ENCODE results near the gene SH3RF2. TPM values are rescaled to one million over a fixed set of nuclear protein-coding genes. Genes with fewer than 3 reads are reported as not detected.

SH3RF2 gene
- total RNA-seq, 1 donor from 2014 or later, result 11.5 TPM

DNA sequence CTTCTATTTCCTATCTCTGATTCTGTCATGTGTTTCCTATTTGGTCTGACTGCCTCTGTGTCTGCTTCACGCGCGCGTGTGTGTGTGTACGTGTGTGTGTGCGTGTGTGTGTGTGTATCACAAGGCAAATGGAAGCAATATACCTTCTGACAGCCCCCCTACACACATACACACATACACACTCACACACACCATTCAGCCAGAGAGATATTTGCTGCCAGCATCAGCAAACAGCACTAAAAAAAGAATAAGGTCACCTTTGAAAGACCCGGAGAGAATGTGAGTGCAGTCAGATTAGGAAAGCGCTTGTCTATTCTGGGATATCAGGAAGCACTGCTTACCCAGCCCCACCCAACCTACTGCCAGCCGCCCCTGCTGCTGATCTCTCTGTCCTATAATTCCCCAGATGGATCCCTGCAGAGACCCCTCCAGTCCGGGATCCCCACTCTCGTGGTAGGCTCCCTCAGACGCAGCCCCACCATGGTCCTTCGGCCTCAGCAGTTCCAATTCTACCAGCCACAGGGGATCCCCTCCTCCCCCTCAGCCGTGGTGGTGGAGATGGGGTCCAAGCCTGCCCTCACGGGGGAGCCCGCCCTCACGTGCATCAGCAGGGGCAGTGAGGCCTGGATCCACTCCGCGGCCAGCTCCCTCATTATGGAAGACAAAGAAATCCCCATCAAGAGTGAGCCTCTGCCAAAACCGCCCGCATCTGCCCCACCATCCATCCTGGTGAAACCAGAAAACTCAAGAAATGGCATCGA lies 123.3 kb downstream of the SH3RF2 start:
- no peaks in the 10 kb centered on the region for H3K9me3 ChIP-seq
- DNase-seq (no peak), ATAC-seq (no peak)
- intact Hi-C loops (cut with DNase I), result no loop called here
- H3K4me1 ChIP-seq, result no peaks in the 10 kb centered on the region
- no peaks in the 10 kb centered on the region for H3K36me3 ChIP-seq
- no peak overlapping the region for H3K4me3 ChIP-seq
- no peak overlapping the region for H3K27ac ChIP-seq
- TF ChIP-seq, protein P1, sequence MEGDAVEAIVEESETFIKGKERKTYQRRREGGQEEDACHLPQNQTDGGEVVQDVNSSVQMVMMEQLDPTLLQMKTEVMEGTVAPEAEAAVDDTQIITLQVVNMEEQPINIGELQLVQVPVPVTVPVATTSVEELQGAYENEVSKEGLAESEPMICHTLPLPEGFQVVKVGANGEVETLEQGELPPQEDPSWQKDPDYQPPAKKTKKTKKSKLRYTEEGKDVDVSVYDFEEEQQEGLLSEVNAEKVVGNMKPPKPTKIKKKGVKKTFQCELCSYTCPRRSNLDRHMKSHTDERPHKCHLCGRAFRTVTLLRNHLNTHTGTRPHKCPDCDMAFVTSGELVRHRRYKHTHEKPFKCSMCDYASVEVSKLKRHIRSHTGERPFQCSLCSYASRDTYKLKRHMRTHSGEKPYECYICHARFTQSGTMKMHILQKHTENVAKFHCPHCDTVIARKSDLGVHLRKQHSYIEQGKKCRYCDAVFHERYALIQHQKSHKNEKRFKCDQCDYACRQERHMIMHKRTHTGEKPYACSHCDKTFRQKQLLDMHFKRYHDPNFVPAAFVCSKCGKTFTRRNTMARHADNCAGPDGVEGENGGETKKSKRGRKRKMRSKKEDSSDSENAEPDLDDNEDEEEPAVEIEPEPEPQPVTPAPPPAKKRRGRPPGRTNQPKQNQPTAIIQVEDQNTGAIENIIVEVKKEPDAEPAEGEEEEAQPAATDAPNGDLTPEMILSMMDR (IDR thresholded peaks at IDR 0.05), result no peak
- no peaks in the 10 kb centered on the region for H3K27me3 ChIP-seq (ENCODE audit: low read depth)

DNA sequence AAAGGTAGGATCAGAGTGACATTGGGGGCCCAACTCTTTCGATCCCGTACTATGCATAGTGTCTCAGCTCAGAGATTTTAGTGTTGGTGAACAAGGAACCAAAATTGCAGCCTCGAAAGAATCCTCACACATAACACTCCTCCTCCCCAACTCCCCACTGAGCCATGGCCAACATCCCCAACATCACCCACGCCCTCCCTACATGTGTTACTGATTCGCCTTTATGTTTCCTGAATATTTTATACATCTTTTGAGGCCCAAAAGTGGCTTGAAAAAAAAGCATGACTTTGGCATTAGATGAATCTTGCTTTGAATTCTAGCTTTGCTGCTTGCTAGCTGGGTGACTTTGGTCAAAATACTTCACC lies 123.8 kb downstream of the SH3RF2 start:
- H3K36me3 ChIP-seq, result no peaks in the 10 kb centered on the region
- no peaks in the 10 kb centered on the region for H3K9me3 ChIP-seq
- no peaks in the 10 kb centered on the region for H3K27me3 ChIP-seq (ENCODE audit: low read depth)
- intact Hi-C loops (cut with DNase I), result no loop called here
- no peaks in the 10 kb centered on the region for H3K4me1 ChIP-seq
- TF ChIP-seq, protein P1 (IDR thresholded peaks at IDR 0.05), result no peak
- no peak overlapping the region for H3K4me3 ChIP-seq
- ATAC-seq (no peak), DNase-seq (no peak)
- H3K27ac ChIP-seq, result no peak overlapping the region

DNA sequence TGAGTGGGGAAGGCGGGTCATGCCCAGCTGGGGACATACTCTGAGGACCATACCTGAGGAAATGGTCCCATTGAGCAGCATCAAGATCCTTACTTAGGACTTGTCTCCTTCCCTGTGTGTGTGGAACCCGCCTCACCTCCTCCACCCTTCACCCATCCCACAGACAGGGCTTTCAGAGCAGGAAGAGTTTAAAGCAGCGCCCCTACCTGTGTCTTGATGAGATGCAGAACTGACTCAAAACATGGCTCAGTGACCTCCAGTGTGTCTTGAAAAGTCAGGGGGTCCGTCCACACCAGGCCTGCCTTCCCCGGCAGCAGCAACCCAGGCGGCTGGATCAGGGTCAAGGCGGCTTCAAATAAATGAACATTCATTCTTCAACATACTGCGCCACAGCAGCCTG lies 130.6 kb downstream of the SH3RF2 start:
- Histone ChIP-seq H3K4me1 (no peaks in the 10 kb centered on the region), H3K4me3 (no peak overlapping the region), H3K27me3 (ENCODE audit: low read depth) (no peaks in the 10 kb centered on the region), H3K36me3 (no peaks in the 10 kb centered on the region), H3K9me3 (no peaks in the 10 kb centered on the region), H3K27ac (no peak overlapping the region)
- no peak for DNase-seq
- no peak for ATAC-seq
- intact Hi-C loops (cut with DNase I), result no loop called here
- TF ChIP-seq, protein P1 (IDR thresholded peaks at IDR 0.05), result no peak

DNA sequence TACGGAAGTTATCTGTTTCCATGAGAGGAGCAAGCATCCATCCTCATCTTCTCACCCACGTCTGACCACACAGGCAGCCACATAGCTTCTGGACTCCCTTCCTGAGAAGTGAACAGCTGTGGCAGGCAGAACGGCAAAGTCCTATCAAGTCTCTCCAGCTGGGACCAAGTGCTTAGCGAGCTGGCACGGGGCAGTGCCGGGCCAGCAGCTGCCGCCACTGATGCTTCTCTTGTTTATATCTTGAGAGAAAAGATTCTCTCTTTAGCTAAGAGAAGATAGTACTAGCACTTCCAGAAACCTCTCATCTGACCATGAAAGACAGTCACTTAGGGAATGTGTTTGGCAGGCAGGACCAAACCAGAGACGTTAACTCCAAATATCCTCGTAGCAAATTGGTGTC lies 131.8 kb downstream of the SH3RF2 start:
- H3K36me3 ChIP-seq, result no peaks in the 10 kb centered on the region
- intact Hi-C loops (cut with DNase I), result no loop called here
- ATAC-seq (no peak), DNase-seq (no peak)
- H3K9me3 ChIP-seq, result no peaks in the 10 kb centered on the region
- no peak overlapping the region for H3K4me3 ChIP-seq
- no peaks in the 10 kb centered on the region for H3K27me3 ChIP-seq (ENCODE audit: low read depth)
- no peak overlapping the region for H3K27ac ChIP-seq
- no peaks in the 10 kb centered on the region for H3K4me1 ChIP-seq
- TF ChIP-seq, protein P1 (IDR thresholded peaks at IDR 0.05), result no peak

DNA sequence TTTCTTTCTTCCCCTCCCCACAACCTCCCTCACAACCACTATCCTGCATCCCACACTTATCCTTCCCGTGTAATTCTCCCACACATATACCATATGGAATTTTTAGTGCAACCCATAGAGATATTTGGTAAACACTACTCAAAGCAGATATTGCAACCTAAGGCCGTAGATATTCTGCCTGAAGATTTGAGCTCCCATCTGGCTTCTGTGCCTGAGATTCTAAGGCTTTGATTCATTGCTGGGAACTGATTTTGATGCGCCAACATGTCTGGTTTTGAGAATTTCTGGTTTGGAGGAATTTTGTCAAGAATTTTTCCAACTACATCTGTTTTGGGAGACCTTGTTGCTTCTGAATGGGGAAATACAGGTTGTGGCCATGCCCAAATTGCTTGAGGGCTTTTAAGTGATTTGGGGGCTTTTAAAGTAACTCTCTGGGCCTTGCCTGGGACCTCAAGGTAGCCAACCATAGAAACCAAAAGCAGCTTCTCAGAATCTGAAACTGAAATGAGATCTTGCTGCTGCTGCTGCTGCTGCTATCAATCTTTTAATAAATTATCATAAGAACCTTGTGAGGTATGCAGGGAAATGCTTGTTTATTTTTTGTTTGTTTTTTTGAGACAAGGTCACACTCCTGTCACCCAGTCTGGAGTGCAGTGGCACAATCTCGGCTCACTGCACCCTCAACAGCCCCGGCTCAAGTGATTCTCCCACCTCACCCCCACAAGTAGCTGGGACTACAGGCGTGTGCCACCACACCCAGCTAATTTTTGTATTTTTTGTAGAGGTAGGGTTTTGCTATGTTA lies 132.8 kb downstream of the SH3RF2 start:
- no peak overlapping the region for H3K4me3 ChIP-seq
- DNase-seq (no peak), ATAC-seq (no peak)
- no peaks in the 10 kb centered on the region for H3K4me1 ChIP-seq
- no peaks in the 10 kb centered on the region for H3K27me3 ChIP-seq (ENCODE audit: low read depth)
- no peaks in the 10 kb centered on the region for H3K36me3 ChIP-seq
- H3K27ac ChIP-seq, result no peak overlapping the region
- intact Hi-C loops (cut with DNase I), result no loop called here
- TF ChIP-seq, protein P1 (IDR thresholded peaks at IDR 0.05), result no peak
- H3K9me3 ChIP-seq, result no peaks in the 10 kb centered on the region

All from lower lobe of right lung (tissue), 2 donors.